OCI-LY7 (cell line): Measurements from ENCODE around the gene PLEKHH1. TPM values are rescaled to one million over a fixed set of nuclear protein-coding genes. Genes with fewer than 3 reads are reported as not detected.

Experiments
- BruUV-seq: library from RNA; stranded (reverse); fragments of 400-500 nt; replicated peaks from 2 replicates; lab custom pipeline; 2021; lab: Mats Ljungman, UMichigan
- CTCF ChIA-PET: fragments of 300-600 bp; sonication (Branson Sonifier 250); formaldehyde crosslinking; loops from one replicate; lab custom pipeline; 2022; ENCODE audit warnings: antibody characterized with exemption; ENCODE audit not compliant: unreplicated experiment; lab: Charles Lee
- POLR2A ChIA-PET: fragments of 300-600 bp; sonication (Branson Sonifier 250); formaldehyde crosslinking; loops from one replicate; lab custom pipeline; 2022; ENCODE audit warnings: antibody characterized with exemption; lab: Charles Lee
- DNase-seq: peaks from one replicate; pipeline ENCODE4 v3.0.0-alpha.2; 2015; ENCODE audit warnings: low spot score
- H2AFZ ChIP-seq: fragments of 200-600 bp; sonication (generic), shearing (Covaris generic); 2 replicates; pipeline ENCODE4 v1.6.1; 2014; ENCODE audit warnings: mild to moderate bottlenecking, antibody characterized with exemption, low read length, moderate library complexity
- H3K27ac ChIP-seq: fragments of 200-600 bp; sonication (generic); 2 replicates; pipeline ENCODE4 v1.5.1; 2014; ENCODE audit warnings: mixed run types, low read depth, mild to moderate bottlenecking, moderate library complexity, low read length, inconsistent platforms; ENCODE audit not compliant: poor library complexity, severe bottlenecking
- H3K36me3 ChIP-seq: fragments of 200-600 bp; sonication (generic); 2 replicates; pipeline ENCODE4 v1.6.1; 2014; ENCODE audit warnings: mild to moderate bottlenecking, antibody characterized with exemption, low read length, moderate library complexity, mixed read lengths; ENCODE audit not compliant: insufficient read depth
- H3K4me1 ChIP-seq: fragments of 200-600 bp; sonication (generic); 2 replicates; pipeline ENCODE4 v1.5.1; 2014; ENCODE audit warnings: mild to moderate bottlenecking, low read length; ENCODE audit not compliant: insufficient read depth, poor library complexity, severe bottlenecking
- H3K4me2 ChIP-seq: fragments of 200-600 bp; sonication (generic); 2 replicates; pipeline ENCODE4 v1.6.1; 2014; ENCODE audit warnings: mild to moderate bottlenecking, low read length
- H3K4me3 ChIP-seq: fragments of 200-600 bp; sonication (generic); 2 replicates; pipeline ENCODE4 v1.5.1; 2014; ENCODE audit warnings: mild to moderate bottlenecking, low read depth, low read length; ENCODE audit not compliant: poor library complexity, severe bottlenecking
- H3K79me2 ChIP-seq: fragments of 200-600 bp; sonication (generic); 2 replicates; pipeline ENCODE4 v1.6.1; 2016; ENCODE audit warnings: low read depth, mild to moderate bottlenecking, low read length, moderate library complexity, mixed read lengths; ENCODE audit not compliant: insufficient read depth
- H3K9me2 ChIP-seq: fragments of 200-600 bp; sonication (generic); 2 replicates; pipeline ENCODE4 v1.6.1; 2016; ENCODE audit warnings: mild to moderate bottlenecking, low read length, mixed read lengths; ENCODE audit not compliant: insufficient read depth
- H3K9me3 ChIP-seq: fragments of 200-600 bp; sonication (generic); 2 replicates; pipeline ENCODE4 v1.6.1; 2014; ENCODE audit warnings: mild to moderate bottlenecking, mixed run types, low read length, mixed read lengths
- H4K20me1 ChIP-seq: fragments of 200-600 bp; sonication (generic); 2 replicates; pipeline ENCODE4 v1.6.1; 2014; ENCODE audit warnings: mild to moderate bottlenecking, antibody characterized with exemption, low read length, moderate library complexity, mixed read lengths; ENCODE audit not compliant: insufficient read depth
- EZH2phosphoT487 ChIP-seq: fragments of 200-600 bp; sonication (generic); IDR thresholded peaks from 2 replicates; pipeline ENCODE4 v1.6.1; 2018; ENCODE audit warnings: low read depth, borderline replicate concordance, mild to moderate bottlenecking, mixed run types, antibody characterized with exemption, low read length, moderate library complexity, mixed read lengths
- intact Hi-C: fragments of 100-400 bp; cut with micrococcal nuclease; formaldehyde crosslinking; loops from one replicate; pipeline ENCODE4 v1.10.0; 2022; ENCODE audit not compliant: unreplicated experiment
- total RNA-seq, 2 experiments: library from RNA; depleted of rRNA in 1 of 2; stranded (reverse); fragments of >200 nt in 1 of 2; shearing (Covaris generic) in 1 of 2; gene quantifications; 2 replicates each; pipeline ENCODE4 v1.2.3, GENCODE V29; 2014 to 2022
- TF ChIP-seq, protein P1 (sequence below): fragments of 200-600 bp; sonication (generic); conservative IDR thresholded peaks from 2 replicates; pipeline ENCODE4 v1.5.1; 2014; ENCODE audit warnings: mild to moderate bottlenecking, antibody characterized with exemption, low read length, moderate library complexity, mixed read lengths

The PLEKHH1 gene
- total RNA-seq, 2 experiments from 2014 or later = not detected

DNA sequence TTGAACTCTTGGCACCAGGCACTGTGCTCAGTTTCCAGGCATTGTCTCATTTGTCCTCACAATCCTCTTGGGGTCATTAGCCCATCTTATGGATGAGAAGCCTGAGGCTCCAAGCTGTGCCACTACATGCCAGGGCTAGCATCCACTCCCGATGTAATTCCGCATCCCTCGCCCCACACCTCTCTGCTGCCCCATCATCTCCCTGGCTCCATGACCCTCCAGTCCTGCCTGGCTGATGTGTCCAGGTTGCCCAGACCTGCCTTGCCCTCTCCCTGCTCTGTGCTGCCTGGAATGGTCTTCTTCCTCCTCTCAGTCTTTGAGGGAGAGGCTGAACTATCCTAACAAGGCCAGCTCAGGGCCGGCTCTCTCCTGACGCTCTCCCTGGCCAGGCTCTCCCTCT, 39.5 kb downstream of the PLEKHH1 start:
- no peaks in the 10 kb centered on the region for H4K20me1 ChIP-seq
- no peak for DNase-seq
- H3K9me3 ChIP-seq = no peaks in the 10 kb centered on the region
- intact Hi-C loops = no loop called here
- no peak overlapping the region for H3K27ac ChIP-seq
- no peaks in the 10 kb centered on the region for H3K4me1 ChIP-seq
- H2AFZ ChIP-seq = no peak overlapping the region
- H3K36me3 ChIP-seq = no peaks in the 10 kb centered on the region
- H3K9me2 ChIP-seq = no peaks in the 10 kb centered on the region
- CTCF ChIA-PET = interaction anchor here (2.2 kb wide), 1 partner anchor 145 kb away, joined by 21 read pairs; no protein-coding TSS in a partner anchor
- no peak for TF ChIP-seq EZH2phosphoT487
- TF ChIP-seq, protein P1, sequence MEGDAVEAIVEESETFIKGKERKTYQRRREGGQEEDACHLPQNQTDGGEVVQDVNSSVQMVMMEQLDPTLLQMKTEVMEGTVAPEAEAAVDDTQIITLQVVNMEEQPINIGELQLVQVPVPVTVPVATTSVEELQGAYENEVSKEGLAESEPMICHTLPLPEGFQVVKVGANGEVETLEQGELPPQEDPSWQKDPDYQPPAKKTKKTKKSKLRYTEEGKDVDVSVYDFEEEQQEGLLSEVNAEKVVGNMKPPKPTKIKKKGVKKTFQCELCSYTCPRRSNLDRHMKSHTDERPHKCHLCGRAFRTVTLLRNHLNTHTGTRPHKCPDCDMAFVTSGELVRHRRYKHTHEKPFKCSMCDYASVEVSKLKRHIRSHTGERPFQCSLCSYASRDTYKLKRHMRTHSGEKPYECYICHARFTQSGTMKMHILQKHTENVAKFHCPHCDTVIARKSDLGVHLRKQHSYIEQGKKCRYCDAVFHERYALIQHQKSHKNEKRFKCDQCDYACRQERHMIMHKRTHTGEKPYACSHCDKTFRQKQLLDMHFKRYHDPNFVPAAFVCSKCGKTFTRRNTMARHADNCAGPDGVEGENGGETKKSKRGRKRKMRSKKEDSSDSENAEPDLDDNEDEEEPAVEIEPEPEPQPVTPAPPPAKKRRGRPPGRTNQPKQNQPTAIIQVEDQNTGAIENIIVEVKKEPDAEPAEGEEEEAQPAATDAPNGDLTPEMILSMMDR = no peak
- H3K4me3 ChIP-seq = no peak overlapping the region
- no peaks in the 10 kb centered on the region for H3K79me2 ChIP-seq
- POLR2A ChIA-PET = interaction anchor here (0.5 to 1.0 kb wide), 3 partner anchors 132 to 145 kb away, joined by 3 to 4 read pairs (median 3); no protein-coding TSS in a partner anchor
- H3K4me2 ChIP-seq = no peak overlapping the region
- BruUV-seq = no TSS peak

DNA sequence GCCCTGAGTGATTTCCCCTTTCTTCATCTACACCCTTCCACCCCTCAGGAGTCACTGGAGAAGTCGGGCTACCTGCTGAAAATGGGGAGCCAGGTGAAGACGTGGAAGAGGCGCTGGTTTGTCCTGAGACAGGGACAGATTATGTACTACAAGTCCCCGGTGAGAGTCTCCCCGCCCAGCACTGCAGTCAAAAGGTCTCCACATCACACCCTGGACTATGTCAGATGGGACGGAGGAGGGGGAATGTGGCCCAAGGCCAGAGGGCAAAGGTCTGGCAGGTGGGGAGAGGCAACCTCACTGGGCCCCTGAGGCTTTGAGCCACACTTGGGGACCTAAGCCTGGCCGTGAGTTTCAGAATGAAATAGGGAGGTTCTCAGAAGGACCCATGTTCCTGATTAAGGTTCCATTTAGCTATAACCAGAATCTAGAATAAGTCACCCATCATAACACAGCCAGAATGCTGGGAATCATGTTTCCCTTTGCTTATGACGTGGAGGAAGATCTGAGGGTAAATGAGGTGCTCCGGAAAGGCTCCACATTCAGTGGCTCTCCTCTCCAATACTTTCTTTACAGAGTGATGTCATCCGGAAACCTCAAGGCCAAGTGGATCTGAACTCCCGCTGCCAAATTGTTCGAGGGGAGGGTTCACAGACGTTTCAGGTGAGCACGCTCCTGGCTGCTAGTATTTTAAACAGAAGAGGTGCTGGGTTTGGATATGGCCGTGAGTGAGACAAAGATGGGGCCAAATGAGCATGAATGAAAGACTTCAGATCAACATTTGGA, 40.3 kb downstream of the PLEKHH1 start:
- Histone ChIP-seq H4K20me1 (no peaks in the 10 kb centered on the region), H3K4me1 (no peaks in the 10 kb centered on the region), H3K27ac (no peak overlapping the region), H3K9me2 (no peaks in the 10 kb centered on the region), H3K36me3 (no peaks in the 10 kb centered on the region), H3K4me2 (no peak overlapping the region), H3K4me3 (no peak overlapping the region), H3K79me2 (no peaks in the 10 kb centered on the region), H3K9me3 (no peaks in the 10 kb centered on the region), H2AFZ (no peak overlapping the region)
- TF ChIP-seq, protein P1 = no peak
- no peak for TF ChIP-seq EZH2phosphoT487
- no peak for DNase-seq
- POLR2A ChIA-PET = interaction anchor here (0.9 kb wide), 1 partner anchor 131 kb away, joined by 4 read pairs; no protein-coding TSS in a partner anchor
- CTCF ChIA-PET = interaction anchor here (0.5 kb wide), 1 partner anchor 14 kb away, joined by 4 read pairs; no protein-coding TSS in a partner anchor
- intact Hi-C loops = no loop called here
- no TSS peak for BruUV-seq

DNA sequence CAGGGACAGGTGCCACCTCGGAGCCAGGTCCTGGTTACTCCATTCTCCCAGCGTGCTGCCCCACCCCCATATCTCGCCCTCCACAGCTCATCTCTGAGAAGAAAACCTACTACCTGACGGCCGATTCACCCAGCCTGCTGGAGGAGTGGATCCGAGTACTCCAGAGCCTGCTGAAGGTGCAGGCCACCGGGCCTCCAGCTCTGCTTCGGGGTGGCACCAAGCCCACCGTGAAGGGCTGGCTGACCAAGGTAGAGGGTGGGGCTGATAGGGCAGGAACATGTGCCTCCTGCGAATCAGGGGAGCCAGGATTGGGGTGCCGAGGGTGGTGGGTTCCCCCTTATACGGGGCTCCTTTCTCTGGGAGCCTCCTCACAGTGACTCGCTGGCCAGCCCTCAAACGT, 41.1 kb downstream of the PLEKHH1 start:
- ChIA-PET CTCF (no interaction called here), POLR2A (no interaction called here)
- H3K79me2 ChIP-seq = no peaks in the 10 kb centered on the region
- H3K4me3 ChIP-seq = no peak overlapping the region
- no peaks in the 10 kb centered on the region for H3K4me1 ChIP-seq
- no peak overlapping the region for H3K27ac ChIP-seq
- H3K36me3 ChIP-seq = no peaks in the 10 kb centered on the region
- TF ChIP-seq, protein P1 = no peak
- no peak for TF ChIP-seq EZH2phosphoT487
- DNase-seq = no peak
- no TSS peak for BruUV-seq
- no peak overlapping the region for H3K4me2 ChIP-seq
- intact Hi-C loops = no loop called here
- no peak overlapping the region for H2AFZ ChIP-seq
- H3K9me2 ChIP-seq = no peaks in the 10 kb centered on the region
- no peaks in the 10 kb centered on the region for H4K20me1 ChIP-seq
- H3K9me3 ChIP-seq = no peaks in the 10 kb centered on the region
